WTC11 (cell line): Measurements from ENCODE around the gene NLGN1. TPM values are rescaled to one million over a fixed set of nuclear protein-coding genes. Genes with fewer than 3 reads are reported as not detected.

Source experiments
- ATAC-seq: fragments of 200-7000 bp; cut with Tn5 transposase; 2 replicates; pipeline ENCODE4 v1.10.0; 2021; ENCODE audit warnings: mild to moderate bottlenecking, moderate library complexity
- CTCF ChIA-PET: fragments of 300-600 bp; sonication (Branson Sonifier 250); formaldehyde crosslinking; loops from one replicate; lab custom pipeline; 2021; ENCODE audit warnings: antibody characterized with exemption; lab: Charles Lee
- POLR2A ChIA-PET: fragments of 350-600 bp; sonication (Branson Sonifier 250); formaldehyde crosslinking; loops from one replicate; lab custom pipeline; 2021; ENCODE audit warnings: antibody characterized with exemption; lab: Charles Lee
- DNase-seq: peaks from one replicate; pipeline ENCODE4 v3.0.0; 2021; ENCODE audit warnings: low spot score
- H3K27ac Mint-ChIP-seq: 2 replicates; pipeline ENCODE4 v1.8.0; 2021; ENCODE audit warnings: mixed read lengths
- H3K27me3 Mint-ChIP-seq: 2 replicates; pipeline ENCODE4 v1.8.0; 2021; ENCODE audit warnings: low read depth, mild to moderate bottlenecking, moderate library complexity, mixed read lengths
- H3K36me3 Mint-ChIP-seq: 2 replicates; pipeline ENCODE4 v1.8.0; 2021; ENCODE audit warnings: mixed read lengths
- H3K4me1 Mint-ChIP-seq: 2 replicates; pipeline ENCODE4 v1.8.0; 2022; ENCODE audit warnings: mixed read lengths
- H3K4me3 Mint-ChIP-seq: 2 replicates; pipeline ENCODE4 v1.8.0; 2021; ENCODE audit warnings: mild to moderate bottlenecking, moderate library complexity, mixed read lengths
- H3K9me3 Mint-ChIP-seq: 2 replicates; pipeline ENCODE4 v1.8.0; 2021; ENCODE audit warnings: mixed read lengths
- AFF4 ChIP-seq: sonication (generic); formaldehyde crosslinking; IDR thresholded peaks from 2 replicates; pipeline ENCODE4 v1.8.1; 2023; ENCODE audit warnings: mild to moderate bottlenecking, missing genetic modification reagents, borderline replicate concordance
- ATF1 ChIP-seq: sonication (generic); formaldehyde crosslinking; IDR thresholded peaks from 2 replicates; pipeline ENCODE4 v1.8.1; 2023; ENCODE audit warnings: mild to moderate bottlenecking, moderate library complexity, missing genetic modification reagents
- ATF3 ChIP-seq: sonication (generic); formaldehyde crosslinking; conservative IDR thresholded peaks from 2 replicates; pipeline ENCODE4 v1.8.1; 2022; ENCODE audit warnings: mild to moderate bottlenecking, missing genetic modification reagents
- CDX4 ChIP-seq: fragments of 250-450 bp; sonication (Bioruptor Pico); IDR thresholded peaks from 2 replicates; pipeline ENCODE4 v1.9.0; 2021; ENCODE audit warnings: moderate library complexity, mild to moderate bottlenecking, inconsistent platforms, borderline replicate concordance
- ELF4 ChIP-seq: sonication (generic); formaldehyde crosslinking; IDR thresholded peaks from 2 replicates; pipeline ENCODE4 v1.8.1; 2022; ENCODE audit warnings: low read depth, mild to moderate bottlenecking, moderate library complexity, missing genetic modification reagents
- EMX1 ChIP-seq: fragments of 250-450 bp; sonication (Bioruptor Pico); IDR thresholded peaks from 2 replicates; pipeline ENCODE4 v1.8.0; 2021; ENCODE audit warnings: mild to moderate bottlenecking
- FOXP4 ChIP-seq: sonication (generic); formaldehyde crosslinking; IDR thresholded peaks from 2 replicates; pipeline ENCODE4 v1.8.0; 2022; ENCODE audit warnings: mild to moderate bottlenecking, missing genetic modification reagents
- HMGA2 ChIP-seq: fragments of 250-450 bp; sonication (Bioruptor Pico); IDR thresholded peaks from 2 replicates; pipeline ENCODE4 v1.4.0; 2021; ENCODE audit warnings: mild to moderate bottlenecking, moderate library complexity
- JAZF1 ChIP-seq: fragments of 250-450 bp; sonication (Bioruptor Pico); IDR thresholded peaks from 2 replicates; pipeline ENCODE4 v1.9.0; 2021; ENCODE audit warnings: moderate library complexity, mild to moderate bottlenecking, inconsistent platforms
- MXD4 ChIP-seq: fragments of 250-450 bp; sonication (Bioruptor Pico); IDR thresholded peaks from 2 replicates; pipeline ENCODE4 v1.8.0; 2021; ENCODE audit warnings: mild to moderate bottlenecking, moderate library complexity, borderline replicate concordance
- NFE2L1 ChIP-seq: sonication (generic); formaldehyde crosslinking; IDR thresholded peaks from 2 replicates; pipeline ENCODE4 v1.8.1; 2023; ENCODE audit warnings: missing genetic modification reagents
- NR3C1 ChIP-seq: sonication (generic); formaldehyde crosslinking; conservative IDR thresholded peaks from 2 replicates; pipeline ENCODE4 v1.8.1; 2023; ENCODE audit warnings: low read depth, mild to moderate bottlenecking, missing genetic modification reagents
- OVOL2 ChIP-seq: fragments of 250-450 bp; sonication (Bioruptor Pico); IDR thresholded peaks from 2 replicates; pipeline ENCODE4 v1.9.0; 2021; ENCODE audit warnings: mild to moderate bottlenecking, borderline replicate concordance
- PRRX2 ChIP-seq: fragments of 250-450 bp; sonication (Bioruptor Pico); IDR thresholded peaks from 2 replicates; pipeline ENCODE4 v1.8.0; 2021; ENCODE audit warnings: mild to moderate bottlenecking
- RORB ChIP-seq: fragments of 250-450 bp; sonication (Bioruptor Pico); IDR thresholded peaks from 2 replicates; pipeline ENCODE4 v1.9.0; 2021; ENCODE audit warnings: mild to moderate bottlenecking
- SP1 ChIP-seq: sonication (generic); formaldehyde crosslinking; conservative IDR thresholded peaks from 2 replicates; pipeline ENCODE4 v1.8.1; 2022; ENCODE audit warnings: missing genetic modification reagents
- STAT6 ChIP-seq: sonication (generic); formaldehyde crosslinking; conservative IDR thresholded peaks from 2 replicates; pipeline ENCODE4 v1.8.1; 2023; ENCODE audit warnings: mild to moderate bottlenecking, low read depth, missing genetic modification reagents, moderate library complexity
- ZNF512 ChIP-seq: sonication (generic); formaldehyde crosslinking; IDR thresholded peaks from 2 replicates; pipeline ENCODE4 v1.8.1; 2022; ENCODE audit warnings: missing genetic modification reagents, borderline replicate concordance
- ZNF671 ChIP-seq: fragments of 250-450 bp; sonication (Bioruptor Pico); IDR thresholded peaks from 2 replicates; pipeline ENCODE4 v1.8.0; 2021; ENCODE audit warnings: mild to moderate bottlenecking
- ZSCAN18 ChIP-seq: fragments of 250-450 bp; sonication (Bioruptor Pico); IDR thresholded peaks from 2 replicates; pipeline ENCODE4 v2.1.2; 2022; ENCODE audit warnings: mild to moderate bottlenecking, moderate library complexity
- total RNA-seq: library from RNA; stranded (reverse); gene quantifications from 3 replicates; pipeline ENCODE4 v1.2.3, GENCODE V29; 2021

NLGN1 gene
- total RNA-seq, 1 experiment from 2014 or later, result 12.4 TPM

GRCh38 chr3:173618703-173619102, 221.2 kb downstream of the NLGN1 start (continued):
- no peak for TF ChIP-seq AFF4 (CRISPR knock-in tag)
- TF ChIP-seq NFE2L1 (CRISPR knock-in tag), result no peak
- TF ChIP-seq NR3C1 (CRISPR knock-in tag), result no peak
- TF ChIP-seq ZNF671, result no peak
- TF ChIP-seq ATF1, result no peak
- no peak for TF ChIP-seq ELF4 (CRISPR knock-in tag)
- no peak for TF ChIP-seq ZSCAN18 (CRISPR knock-in tag)
- no peak for TF ChIP-seq HMGA2 (CRISPR knock-in tag)
- TF ChIP-seq SP1, result no peak
- no peak for TF ChIP-seq ATF3 (CRISPR knock-in tag)
- no peak for TF ChIP-seq CDX4 (CRISPR knock-in tag)

- Mint-ChIP-seq H3K36me3 (no peaks in the 10 kb centered on the region), H3K4me1 (peaks cover 3% of the 10 kb centered on the region; the same call in 1 of the 2 replicates), H3K27ac (no peak overlapping the region), H3K4me3 (no peak overlapping the region), H3K27me3 (no peaks in the 10 kb centered on the region), H3K9me3 (no peaks in the 10 kb centered on the region)
- ATAC-seq (no peak), DNase-seq (no peak)
- ChIA-PET POLR2A (no interaction called here), CTCF (no interaction called here)
- TF ChIP-seq ZNF512 (no peak), MXD4 (CRISPR knock-in tag) (no peak), EMX1 (CRISPR knock-in tag) (no peak), PRRX2 (no peak), RORB (CRISPR knock-in tag) (no peak), OVOL2 (CRISPR knock-in tag) (no peak), JAZF1 (CRISPR knock-in tag) (no peak), FOXP4 (no peak), STAT6 (CRISPR knock-in tag) (no peak), HMGA2 (CRISPR knock-in tag) (no peak), ZNF671 (no peak)
Measured at GRCh38 chr3:173622166-173622565, 224.6 kb downstream of the NLGN1 start.
